GM12873 (cell line): Measurements from ENCODE around the gene MYH3.

Experiments
- CTCF ChIP-seq: IDR thresholded peaks from 2 replicates; pipeline ENCODE4 v1.5.1; 2012; ENCODE audit warnings: low read depth, mild to moderate bottlenecking, moderate library complexity, low read length, control low read depth; ENCODE audit not compliant: insufficient read depth; ENCODE audit errors: missing control alignments

MYH3 gene

GRCh38 chr17:10663231-10663630, 6.1 kb upstream of the MYH3 start:
- TF ChIP-seq CTCF = no peak

- no peak for TF ChIP-seq CTCF
Measured at GRCh38 chr17:10661437-10661836, 4.3 kb upstream of the MYH3 start.

- TF ChIP-seq CTCF = no peak
Measured at GRCh38 chr17:10657879-10658278, 770 bp upstream of the MYH3 start.

GRCh38 chr17:10653987-10654386, 3.1 kb downstream of the MYH3 start:
- TF ChIP-seq CTCF = no peak

GRCh38 chr17:10652984-10653659, 4.0 kb downstream of the MYH3 start:
- no peak for TF ChIP-seq CTCF

GRCh38 chr17:10651927-10652326, 5.2 kb downstream of the MYH3 start:
- TF ChIP-seq CTCF = no peak

- TF ChIP-seq CTCF = no peak
Measured at GRCh38 chr17:10649602-10650001, 7.5 kb downstream of the MYH3 start.

GRCh38 chr17:10648956-10649355, 8.2 kb downstream of the MYH3 start:
- no peak for TF ChIP-seq CTCF
